ENCODE measurements around the gene ANKS6. TPM values are rescaled to one million over a fixed set of nuclear protein-coding genes. Genes with fewer than 3 reads are reported as not detected.
A peak's percentile ranks its signal among the peaks of the same experiment; 100 is the strongest.

Gene ANKS6
- total and polyA plus RNA-seq, 9 of the 15 experiments (the other 6 are each of a cell fraction or from before 2014, with no cell fraction given): 9.9 to 74.5 (median 36.9) TPM

- TF ChIP-seq SFPQ (IDR thresholded peaks at IDR 0.05; ENCODE audit: low read depth, low read length) (no peak), CAMTA2 (CRISPR knock-in tag; conservative IDR thresholded peaks at IDR 0.05) (0 out of 2 replicates have a peak, but pooled peaks have one; percentile 44), ZNF77 (CRISPR knock-in tag; IDR thresholded peaks at IDR 0.05) (no peak), ZNF778 (CRISPR knock-in tag; IDR thresholded peaks at IDR 0.05) (no peak), MGA (IDR thresholded peaks at IDR 0.05) (no peak; the same call in 1 of the 2 replicates), CXXC5 (CRISPR knock-in tag; IDR thresholded peaks at IDR 0.05) (peak; percentile 96), STAG1 (CRISPR knock-in tag; IDR thresholded peaks at IDR 0.05; ENCODE audit: borderline replicate concordance) (0 out of 2 replicates have a peak, but pooled peaks have one; percentile 32)
- TF ChIP-seq, protein P1, sequence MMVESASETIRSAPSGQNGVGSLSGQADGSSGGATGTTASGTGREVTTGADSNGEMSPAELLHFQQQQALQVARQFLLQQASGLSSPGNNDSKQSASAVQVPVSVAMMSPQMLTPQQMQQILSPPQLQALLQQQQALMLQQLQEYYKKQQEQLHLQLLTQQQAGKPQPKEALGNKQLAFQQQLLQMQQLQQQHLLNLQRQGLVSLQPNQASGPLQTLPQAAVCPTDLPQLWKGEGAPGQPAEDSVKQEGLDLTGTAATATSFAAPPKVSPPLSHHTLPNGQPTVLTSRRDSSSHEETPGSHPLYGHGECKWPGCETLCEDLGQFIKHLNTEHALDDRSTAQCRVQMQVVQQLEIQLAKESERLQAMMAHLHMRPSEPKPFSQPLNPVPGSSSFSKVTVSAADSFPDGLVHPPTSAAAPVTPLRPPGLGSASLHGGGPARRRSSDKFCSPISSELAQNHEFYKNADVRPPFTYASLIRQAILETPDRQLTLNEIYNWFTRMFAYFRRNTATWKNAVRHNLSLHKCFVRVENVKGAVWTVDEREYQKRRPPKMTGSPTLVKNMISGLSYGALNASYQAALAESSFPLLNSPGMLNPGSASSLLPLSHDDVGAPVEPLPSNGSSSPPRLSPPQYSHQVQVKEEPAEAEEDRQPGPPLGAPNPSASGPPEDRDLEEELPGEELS (CRISPR knock-in tag; IDR thresholded peaks at IDR 0.05; ENCODE audit: borderline replicate concordance): no peak
- TF ChIP-seq, protein P2, sequence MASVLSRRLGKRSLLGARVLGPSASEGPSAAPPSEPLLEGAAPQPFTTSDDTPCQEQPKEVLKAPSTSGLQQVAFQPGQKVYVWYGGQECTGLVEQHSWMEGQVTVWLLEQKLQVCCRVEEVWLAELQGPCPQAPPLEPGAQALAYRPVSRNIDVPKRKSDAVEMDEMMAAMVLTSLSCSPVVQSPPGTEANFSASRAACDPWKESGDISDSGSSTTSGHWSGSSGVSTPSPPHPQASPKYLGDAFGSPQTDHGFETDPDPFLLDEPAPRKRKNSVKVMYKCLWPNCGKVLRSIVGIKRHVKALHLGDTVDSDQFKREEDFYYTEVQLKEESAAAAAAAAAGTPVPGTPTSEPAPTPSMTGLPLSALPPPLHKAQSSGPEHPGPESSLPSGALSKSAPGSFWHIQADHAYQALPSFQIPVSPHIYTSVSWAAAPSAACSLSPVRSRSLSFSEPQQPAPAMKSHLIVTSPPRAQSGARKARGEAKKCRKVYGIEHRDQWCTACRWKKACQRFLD (CRISPR knock-in tag; IDR thresholded peaks at IDR 0.05): peak; percentile 97
Measured at GRCh38 chr9:98796364-98797101, at the start of gene ANKS6 (continued).

Data from K562 (cell line).